ENCODE results near the gene PMCH. TPM values are rescaled to one million over a fixed set of nuclear protein-coding genes. Genes with fewer than 3 reads are reported as not detected.
"Not testable (repeated sequence)": the region's sequence is repeated elsewhere in the genome, so short reads cannot be mapped to it uniquely, and the experiment has no call there.

PMCH gene
- total RNA-seq, 1 donor from 2014 or later = not detected

GRCh38 chr12:102147062-102147587, 50.5 kb downstream of the PMCH start:
- DNase-seq (ENCODE audit: low spot score) = not testable (repeated sequence)

Other genes starting within 250 kb of the PMCH start
- gene WASHC3, start 135.8 kb downstream of the PMCH start, total RNA-seq = 51.7 TPM
- gene NUP37, start 77.7 kb downstream of the PMCH start, total RNA-seq = 19.8 TPM
- 2.3 TPM for gene PARPBP, start 77.7 kb downstream of the PMCH start, total RNA-seq

Data from mesenteric fat pad (tissue), 1 donor.